SK-N-SH treated with all-trans-retinoic acid at 6 μM for 48 hours (cell line): ENCODE measurements around the gene SDR9C7.

Experiments
- ARNTL ChIP-seq: fragments of 450-650 bp; formaldehyde crosslinking; IDR thresholded peaks from 2 replicates; pipeline ENCODE4 v1.5.0; 2020; ENCODE audit warnings: low read depth, mild to moderate bottlenecking, moderate library complexity, borderline replicate concordance
- CREB5 ChIP-seq: fragments of 250-450 bp; sonication (Bioruptor Pico); IDR thresholded peaks from 2 replicates; pipeline ENCODE4 v1.5.1; 2020; ENCODE audit warnings: low read depth, mild to moderate bottlenecking, moderate library complexity
- CSRNP3 ChIP-seq: fragments of 250-450 bp; sonication (Bioruptor Pico); IDR thresholded peaks from 2 replicates; pipeline ENCODE4 v1.5.1; 2021; ENCODE audit warnings: mild to moderate bottlenecking, moderate library complexity
- ESRRG ChIP-seq: fragments of 250-450 bp; sonication (Bioruptor Pico); IDR thresholded peaks from 2 replicates; pipeline ENCODE4 v1.6.1; 2021; ENCODE audit warnings: mild to moderate bottlenecking
- ISL1 ChIP-seq: fragments of 250-450 bp; sonication (Bioruptor Pico); IDR thresholded peaks from 2 replicates; pipeline ENCODE4 v2.1.2; 2022; ENCODE audit warnings: mild to moderate bottlenecking, moderate library complexity
- PATZ1 ChIP-seq: fragments of 250-450 bp; sonication (Bioruptor Pico); IDR thresholded peaks from 2 replicates; pipeline ENCODE4 v1.8.0; 2020; ENCODE audit warnings: mild to moderate bottlenecking, moderate library complexity, borderline replicate concordance
- PPARA ChIP-seq: fragments of 250-450 bp; sonication (Bioruptor Pico); IDR thresholded peaks from 2 replicates; pipeline ENCODE4 v1.5.0; 2020; ENCODE audit warnings: mild to moderate bottlenecking, borderline replicate concordance
- RARB ChIP-seq: fragments of 250-450 bp; sonication (Bioruptor Pico); IDR thresholded peaks from 2 replicates; pipeline ENCODE4 v1.8.0; 2021; ENCODE audit warnings: mild to moderate bottlenecking, moderate library complexity
- SNAI2 ChIP-seq: fragments of 250-450 bp; sonication (Bioruptor Pico); IDR thresholded peaks from 2 replicates; pipeline ENCODE4 v1.5.0; 2020; ENCODE audit warnings: mild to moderate bottlenecking, moderate library complexity
- ZFP3 ChIP-seq: fragments of 250-450 bp; sonication (Bioruptor Pico); IDR thresholded peaks from 2 replicates; pipeline ENCODE4 v1.5.0; 2020; ENCODE audit warnings: mild to moderate bottlenecking, moderate library complexity
- ZFP30 ChIP-seq: fragments of 450-650 bp; formaldehyde crosslinking; IDR thresholded peaks from 2 replicates; pipeline ENCODE4 v1.5.0; 2022; ENCODE audit warnings: mild to moderate bottlenecking, moderate library complexity
- ZNF8 ChIP-seq: fragments of 450-650 bp; formaldehyde crosslinking; IDR thresholded peaks from 2 replicates; pipeline ENCODE4 v1.5.0; 2020; ENCODE audit warnings: mild to moderate bottlenecking, moderate library complexity

- TF ChIP-seq ARNTL: no peak
- TF ChIP-seq ZFP3 (CRISPR knock-in tag): no peak
- TF ChIP-seq SNAI2 (CRISPR knock-in tag): no peak
- TF ChIP-seq ZFP30: no peak
- TF ChIP-seq ISL1 (CRISPR knock-in tag): no peak
- TF ChIP-seq ZNF8 (CRISPR knock-in tag): no peak
- no peak for TF ChIP-seq CSRNP3 (CRISPR knock-in tag)
- no peak for TF ChIP-seq PPARA (CRISPR knock-in tag)
- TF ChIP-seq ESRRG (CRISPR knock-in tag): no peak
- no peak for TF ChIP-seq CREB5 (CRISPR knock-in tag)
- no peak for TF ChIP-seq PATZ1
- no peak for TF ChIP-seq RARB (CRISPR knock-in tag)
Observed at GRCh38 chr12:56894698-56895368, 39.4 kb downstream of the SDR9C7 start.
